Large intestine (tissue), 3 donors: Measurements from ENCODE around the gene SIGLEC9. TPM values are rescaled to one million over a fixed set of nuclear protein-coding genes. Genes with fewer than 3 reads are reported as not detected.
"Not testable (repeated sequence)": the region's sequence is repeated elsewhere in the genome, so short reads cannot be mapped to it uniquely, and the experiment has no call there.

Experiments
- DNase-seq, 2 donors: peaks; one replicate each; pipeline versions ENCODE4 v3.0.0 to v3.0.0-alpha.2; 2013
- H3K27ac ChIP-seq: one replicate; pipeline ENCODE4 v1.5.1; 2013; ENCODE audit warnings: low read length
- H3K27me3 ChIP-seq: 2 replicates; pipeline ENCODE4 v1.6.1; 2013; ENCODE audit warnings: low read length; ENCODE audit not compliant: control insufficient read depth, insufficient read depth
- H3K36me3 ChIP-seq: 2 replicates; pipeline ENCODE4 v1.6.1; 2013; ENCODE audit warnings: low read length; ENCODE audit not compliant: control insufficient read depth, insufficient read depth
- H3K4me1 ChIP-seq: one replicate; pipeline ENCODE4 v1.6.1; 2013; ENCODE audit warnings: low read length; ENCODE audit not compliant: control insufficient read depth, insufficient read depth
- H3K4me3 ChIP-seq: one replicate; pipeline ENCODE4 v1.5.1; 2013; ENCODE audit warnings: low read length
- H3K9me3 ChIP-seq: one replicate; pipeline ENCODE4 v1.6.1; 2013; ENCODE audit warnings: mild to moderate bottlenecking, low read depth, low read length, moderate library complexity; ENCODE audit not compliant: control insufficient read depth
- WGBS: methylation state at CpG from one replicate; pipeline ENCODE4 v1.1.5; 2013; ENCODE audit warnings: low lambda C conversion rate; ENCODE audit not compliant: insufficient coverage; 5-methylcytosine and 5-hydroxymethylcytosine counted together
- polyA plus RNA-seq: library from polyadenylated mRNA; unstranded; fragments of 120-200 nt; gene quantifications from one replicate; pipeline ENCODE4 v1.2.1, GENCODE V29; 2013

SIGLEC9 gene
- polyA plus RNA-seq, 1 donor = 0.76 TPM

GRCh38 chr19:51142809-51143475, 18.2 kb downstream of the SIGLEC9 start:
- not testable (repeated sequence) for H3K4me3 ChIP-seq, DNase-seq
- WGBS = no CpG with 5 or more reads among the region's 15 CpGs

DNA sequence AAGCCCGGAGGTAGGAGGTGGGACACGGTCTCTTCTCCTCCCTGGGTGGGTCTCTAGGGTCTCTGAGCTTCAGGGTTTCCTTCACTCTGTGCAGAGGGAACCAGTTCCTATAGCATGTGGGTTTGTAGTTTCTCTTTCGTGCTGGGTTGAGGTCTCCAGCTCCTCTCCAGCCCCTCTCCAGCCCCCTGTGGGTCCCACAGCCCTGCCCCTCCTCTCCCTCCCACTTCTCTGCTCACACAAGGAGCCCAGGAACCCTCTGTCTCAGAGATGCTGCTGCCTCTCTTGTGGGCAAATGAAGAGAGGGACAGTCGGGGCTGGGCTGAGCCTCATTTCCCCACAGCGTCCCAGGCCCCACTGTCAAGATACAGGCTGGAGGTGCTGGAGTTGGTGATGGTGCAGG, 18.8 kb downstream of the SIGLEC9 start:
- H3K27ac ChIP-seq = no peak overlapping the region
- H3K4me3 ChIP-seq = no peak overlapping the region
- DNase-seq = no peak
- no peaks in the 10 kb centered on the region for H3K4me1 ChIP-seq
- whole genome bisulfite sequencing = no CpG with 5 or more reads among the region's 5 CpGs
- H3K9me3 ChIP-seq = no peaks in the 10 kb centered on the region
- no peaks in the 10 kb centered on the region for H3K36me3 ChIP-seq
- peaks cover 2% of the 10 kb centered on the region for H3K27me3 ChIP-seq

More at GRCh38 chr19:51142809-51143475, 18.2 kb downstream of the SIGLEC9 start:
- not testable (repeated sequence) for H3K4me1 ChIP-seq, H3K27ac ChIP-seq, H3K36me3 ChIP-seq, H3K9me3 ChIP-seq, H3K27me3 ChIP-seq

GRCh38 chr19:51144482-51145045, 19.9 kb downstream of the SIGLEC9 start:
- H3K4me1 ChIP-seq = no peaks in the 10 kb centered on the region
- no peak for DNase-seq

GRCh38 chr19:51145916-51146493, 21.3 kb downstream of the SIGLEC9 start:
- Histone ChIP-seq H3K27ac (no peak overlapping the region), H3K4me1 (no peaks in the 10 kb centered on the region), H3K9me3 (no peaks in the 10 kb centered on the region), H3K36me3 (no peaks in the 10 kb centered on the region), H3K4me3 (no peak overlapping the region), H3K27me3 (no peaks in the 10 kb centered on the region)
- no peak for DNase-seq
- 80% methylated on average over 1 of the region's 4 CpGs for WGBS

More at GRCh38 chr19:51144482-51145045, 19.9 kb downstream of the SIGLEC9 start:
- Histone ChIP-seq H3K36me3 (no peaks in the 10 kb centered on the region), H3K27ac (no peak overlapping the region), H3K27me3 (peaks cover 2% of the 10 kb centered on the region), H3K4me3 (no peak overlapping the region), H3K9me3 (no peaks in the 10 kb centered on the region)
- no CpG with 5 or more reads among the region's 11 CpGs for WGBS

GRCh38 chr19:51146751-51147150, 22.0 kb downstream of the SIGLEC9 start:
- Histone ChIP-seq H3K4me3 (no peak overlapping the region), H3K9me3 (no peaks in the 10 kb centered on the region), H3K27ac (no peak overlapping the region), H3K27me3 (no peaks in the 10 kb centered on the region), H3K36me3 (no peaks in the 10 kb centered on the region), H3K4me1 (no peaks in the 10 kb centered on the region)
- WGBS = no CpG with 5 or more reads among the region's 7 CpGs
- no peak for DNase-seq

GRCh38 chr19:51147663-51148062, 23.0 kb downstream of the SIGLEC9 start:
- no peaks in the 10 kb centered on the region for H3K36me3 ChIP-seq
- WGBS = no CpG with 5 or more reads among the region's 1 CpG
- DNase-seq = no peak
- no peak overlapping the region for H3K27ac ChIP-seq
- H3K9me3 ChIP-seq = no peaks in the 10 kb centered on the region
- no peak overlapping the region for H3K4me3 ChIP-seq
- H3K27me3 ChIP-seq = no peaks in the 10 kb centered on the region
- no peaks in the 10 kb centered on the region for H3K4me1 ChIP-seq

GRCh38 chr19:51148580-51148979, 23.9 kb downstream of the SIGLEC9 start:
- H3K27me3 ChIP-seq = no peaks in the 10 kb centered on the region
- H3K36me3 ChIP-seq = no peaks in the 10 kb centered on the region
- no peak overlapping the region for H3K4me3 ChIP-seq
- H3K27ac ChIP-seq = no peak overlapping the region
- no peak for DNase-seq
- WGBS = 100% methylated on average over 1 of the region's 3 CpGs
- H3K9me3 ChIP-seq = no peaks in the 10 kb centered on the region
- H3K4me1 ChIP-seq = no peaks in the 10 kb centered on the region

DNA sequence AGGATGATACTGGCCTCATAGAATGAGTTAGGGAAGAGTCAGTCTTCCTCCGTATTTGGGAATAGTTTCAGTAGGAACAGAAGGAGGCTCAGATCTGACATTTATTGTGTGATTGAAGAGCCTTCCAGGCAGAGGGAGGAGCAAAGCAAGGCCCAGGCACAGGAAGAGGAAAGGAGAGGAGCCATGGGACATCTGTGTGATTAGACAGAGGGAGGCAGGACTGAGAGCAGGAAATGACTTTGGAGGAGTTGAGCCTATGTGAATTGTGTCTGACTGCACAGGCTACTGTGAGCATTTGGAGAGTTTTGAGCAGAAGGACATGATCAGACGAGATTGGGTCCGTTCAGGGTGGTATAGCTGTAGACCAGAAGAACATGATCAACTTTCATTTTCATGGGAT, 25.9 kb downstream of the SIGLEC9 start:
- WGBS = no CpG with 5 or more reads among the region's 3 CpGs
- Histone ChIP-seq H3K4me3 (no peak overlapping the region), H3K27me3 (no peaks in the 10 kb centered on the region)

GRCh38 chr19:51156710-51157109, 32.0 kb downstream of the SIGLEC9 start:
- Histone ChIP-seq H3K36me3 (no peaks in the 10 kb centered on the region), H3K27me3 (no peaks in the 10 kb centered on the region), H3K4me1 (no peaks in the 10 kb centered on the region), H3K4me3 (no peak overlapping the region), H3K27ac (no peak overlapping the region), H3K9me3 (no peaks in the 10 kb centered on the region)
- no CpG with 5 or more reads among the region's 2 CpGs for WGBS
- no peak for DNase-seq

More for the DNA sequence above, 25.9 kb downstream of the SIGLEC9 start:
- H3K27ac ChIP-seq = no peak overlapping the region
- H3K9me3 ChIP-seq = no peaks in the 10 kb centered on the region
- H3K36me3 ChIP-seq = no peaks in the 10 kb centered on the region
- H3K4me1 ChIP-seq = no peaks in the 10 kb centered on the region
- no peak for DNase-seq

- WGBS = no CpG with 5 or more reads among the region's 2 CpGs
- no peaks in the 10 kb centered on the region for H3K27me3 ChIP-seq
- no peaks in the 10 kb centered on the region for H3K36me3 ChIP-seq
- H3K9me3 ChIP-seq = no peaks in the 10 kb centered on the region
- no peaks in the 10 kb centered on the region for H3K4me1 ChIP-seq
- no peak overlapping the region for H3K27ac ChIP-seq
- no peak for DNase-seq
- H3K4me3 ChIP-seq = no peak overlapping the region
These were observed 32.6 kb downstream of the SIGLEC9 start for GRCh38 chr19:51157265-51157664.
